ENCODE measurements around the gene MTG2.

DNA sequence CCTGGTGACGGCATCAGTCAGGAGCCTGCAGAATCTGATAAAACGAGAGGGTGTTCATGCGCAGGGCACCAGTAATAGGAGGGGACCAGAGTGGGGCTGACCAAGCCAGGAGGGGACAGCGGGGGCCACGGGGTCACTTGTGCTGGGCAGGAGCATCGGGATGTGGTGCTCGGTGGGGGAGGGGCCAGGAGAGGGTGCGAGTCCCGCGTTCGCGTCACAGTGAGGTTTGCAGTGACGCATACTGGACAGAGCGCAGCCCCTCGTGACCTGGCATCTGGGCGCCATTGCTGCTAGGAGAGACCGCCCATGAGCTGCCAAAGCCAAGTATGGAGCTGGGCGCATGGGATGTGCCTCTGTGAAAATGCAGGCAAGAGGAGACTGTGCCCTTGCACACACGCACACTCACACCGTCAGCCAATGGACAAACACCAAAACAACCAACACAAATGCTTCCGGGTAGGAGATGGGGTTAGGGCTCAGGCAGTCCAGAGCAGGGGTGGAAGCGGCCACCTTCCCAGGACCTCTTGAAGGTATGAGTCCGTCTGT is 13.9 kb upstream of the MTG2 start:
- TF ChIP-seq, protein P1, sequence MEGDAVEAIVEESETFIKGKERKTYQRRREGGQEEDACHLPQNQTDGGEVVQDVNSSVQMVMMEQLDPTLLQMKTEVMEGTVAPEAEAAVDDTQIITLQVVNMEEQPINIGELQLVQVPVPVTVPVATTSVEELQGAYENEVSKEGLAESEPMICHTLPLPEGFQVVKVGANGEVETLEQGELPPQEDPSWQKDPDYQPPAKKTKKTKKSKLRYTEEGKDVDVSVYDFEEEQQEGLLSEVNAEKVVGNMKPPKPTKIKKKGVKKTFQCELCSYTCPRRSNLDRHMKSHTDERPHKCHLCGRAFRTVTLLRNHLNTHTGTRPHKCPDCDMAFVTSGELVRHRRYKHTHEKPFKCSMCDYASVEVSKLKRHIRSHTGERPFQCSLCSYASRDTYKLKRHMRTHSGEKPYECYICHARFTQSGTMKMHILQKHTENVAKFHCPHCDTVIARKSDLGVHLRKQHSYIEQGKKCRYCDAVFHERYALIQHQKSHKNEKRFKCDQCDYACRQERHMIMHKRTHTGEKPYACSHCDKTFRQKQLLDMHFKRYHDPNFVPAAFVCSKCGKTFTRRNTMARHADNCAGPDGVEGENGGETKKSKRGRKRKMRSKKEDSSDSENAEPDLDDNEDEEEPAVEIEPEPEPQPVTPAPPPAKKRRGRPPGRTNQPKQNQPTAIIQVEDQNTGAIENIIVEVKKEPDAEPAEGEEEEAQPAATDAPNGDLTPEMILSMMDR (optimal IDR thresholded peaks at IDR 0.05 in 1 of 3, IDR thresholded peaks at IDR 0.05 in 1 of 3, conservative IDR thresholded peaks at IDR 0.05 in 1 of 3; ENCODE audit: extremely low read depth in 1 of 3, insufficient read depth in 2 of 3, low read length in 3 of 3): no peak
- TF ChIP-seq EZH2 (IDR thresholded peaks at IDR 0.05; ENCODE audit: low read length): no peak

Measured in keratinocyte (primary cell).